ENCODE data around the gene NPM3.

DNA sequence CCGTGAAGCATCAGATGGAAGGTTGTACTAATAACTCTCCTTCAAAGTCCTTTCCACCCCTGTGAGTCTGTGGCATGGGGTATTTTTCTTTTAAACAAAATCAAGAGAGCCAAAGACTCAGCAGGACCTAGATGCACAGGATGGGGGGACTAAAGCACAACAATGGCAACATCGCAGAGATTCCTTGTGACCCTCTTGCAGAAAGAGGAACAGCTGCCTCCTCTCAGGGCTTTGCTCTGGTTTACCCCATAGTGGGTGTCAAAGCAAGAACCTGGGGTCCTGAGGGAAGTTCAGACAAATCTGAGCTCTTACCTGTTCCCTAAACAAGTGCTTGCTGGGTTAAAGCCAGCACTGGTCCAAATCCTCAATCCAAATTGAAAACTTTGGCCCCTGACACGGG lies 46.6 kb downstream of the NPM3 start:
- TF ChIP-seq, protein P1, sequence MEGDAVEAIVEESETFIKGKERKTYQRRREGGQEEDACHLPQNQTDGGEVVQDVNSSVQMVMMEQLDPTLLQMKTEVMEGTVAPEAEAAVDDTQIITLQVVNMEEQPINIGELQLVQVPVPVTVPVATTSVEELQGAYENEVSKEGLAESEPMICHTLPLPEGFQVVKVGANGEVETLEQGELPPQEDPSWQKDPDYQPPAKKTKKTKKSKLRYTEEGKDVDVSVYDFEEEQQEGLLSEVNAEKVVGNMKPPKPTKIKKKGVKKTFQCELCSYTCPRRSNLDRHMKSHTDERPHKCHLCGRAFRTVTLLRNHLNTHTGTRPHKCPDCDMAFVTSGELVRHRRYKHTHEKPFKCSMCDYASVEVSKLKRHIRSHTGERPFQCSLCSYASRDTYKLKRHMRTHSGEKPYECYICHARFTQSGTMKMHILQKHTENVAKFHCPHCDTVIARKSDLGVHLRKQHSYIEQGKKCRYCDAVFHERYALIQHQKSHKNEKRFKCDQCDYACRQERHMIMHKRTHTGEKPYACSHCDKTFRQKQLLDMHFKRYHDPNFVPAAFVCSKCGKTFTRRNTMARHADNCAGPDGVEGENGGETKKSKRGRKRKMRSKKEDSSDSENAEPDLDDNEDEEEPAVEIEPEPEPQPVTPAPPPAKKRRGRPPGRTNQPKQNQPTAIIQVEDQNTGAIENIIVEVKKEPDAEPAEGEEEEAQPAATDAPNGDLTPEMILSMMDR (conservative IDR thresholded peaks at IDR 0.05 in 1 of 2, IDR thresholded peaks at IDR 0.05 in 1 of 2; ENCODE audit: extremely low read depth in 1 of 2, insufficient read depth in 1 of 2, low read depth in 1 of 2, low read length in 2 of 2), result no peak
- TF ChIP-seq EZH2 (IDR thresholded peaks at IDR 0.05; ENCODE audit: borderline replicate concordance, low read length), result no peak
